ENCODE results near the gene UBR1. TPM values are rescaled to one million over a fixed set of nuclear protein-coding genes. Genes with fewer than 3 reads are reported as not detected.

UBR1 gene
- total RNA-seq, result 10 to 100 TPM; 28.8 to 42.0 (median 31.0) TPM

GRCh38 chr15:43105778-43106485, at the start of gene UBR1:
UBR1 (minus strand) TSS chr15:43106038; CDS start chr15:43106022, 16 bp downstream.
- Histone ChIP-seq H3K4me3 (peak within 1 kb of the TSS; percentile 56 to 86 (median 68)), H3K9me3 (no peaks in the 10 kb centered on the region), H3K27ac (peak within 1 kb of the TSS; percentile 76 to 92 (median 90)), H3K36me3 (peaks cover 0 to 20% (median 0%) of the 10 kb centered on the region in 3 donors), H3K4me1 (peaks cover 0 to 44% (median 19%) of the 10 kb centered on the region in 4 donors), H3K27me3 (no peaks in the 10 kb centered on the region)
- TF ChIP-seq EP300 (IDR thresholded peaks at IDR 0.05) (peak; percentile 84 to 94), CTCF (IDR thresholded peaks at IDR 0.05) (peak in 1 of 5 experiments; percentile 14), POLR2A (IDR thresholded peaks at IDR 0.05) (peak in 1 of 2 donors; percentile 69)
- WGBS, 2 donors, result 0 to 1% methylated on average over 32 to 33 of the region's 33 CpGs
- DNase-seq (ENCODE audit: low spot score in 2 of 2), result peak; percentile 75 to 81

- Histone ChIP-seq H3K27me3 (no peaks in the 10 kb centered on the region), H3K4me3 (no peak overlapping the region), H3K27ac (no peak overlapping the region), H3K36me3 (peaks cover 0 to 75% (median 10%) of the 10 kb centered on the region in 3 donors), H3K4me1 (peaks cover 0 to 8% (median 0%) of the 10 kb centered on the region in 4 donors), H3K9me3 (no peaks in the 10 kb centered on the region)
- no peak for DNase-seq (ENCODE audit: low spot score in 2 of 2)
- no peak for TF ChIP-seq CTCF (IDR thresholded peaks at IDR 0.05)
- TF ChIP-seq EP300 (IDR thresholded peaks at IDR 0.05), result no peak
- no peak for TF ChIP-seq POLR2A (IDR thresholded peaks at IDR 0.05)
These were observed 47.4 kb upstream of the UBR1 start for GRCh38 chr15:43153269-43153668.

- no peak overlapping the region for H3K27ac ChIP-seq
- no peak for DNase-seq (ENCODE audit: low spot score in 2 of 2)
- H3K27me3 ChIP-seq, result no peaks in the 10 kb centered on the region
- 90 to 94% methylated on average over 2 of the region's 2 CpGs for WGBS, 2 donors
- H3K4me3 ChIP-seq, result no peak overlapping the region
- H3K36me3 ChIP-seq, result peaks cover 0 to 71% (median 10%) of the 10 kb centered on the region in 3 donors
- TF ChIP-seq POLR2A (IDR thresholded peaks at IDR 0.05) (no peak), CTCF (IDR thresholded peaks at IDR 0.05) (no peak), EP300 (IDR thresholded peaks at IDR 0.05) (no peak)
- H3K4me1 ChIP-seq, result peaks cover 0 to 8% (median 0%) of the 10 kb centered on the region in 4 donors
- no peaks in the 10 kb centered on the region for H3K9me3 ChIP-seq
These were observed 45.9 kb upstream of the UBR1 start for GRCh38 chr15:43151688-43152087.

GRCh38 chr15:43150191-43150929, 44.5 kb upstream of the UBR1 start:
- no peak for DNase-seq (ENCODE audit: low spot score in 2 of 2)
- no peak for TF ChIP-seq POLR2A (IDR thresholded peaks at IDR 0.05)
- no peak for TF ChIP-seq EP300 (IDR thresholded peaks at IDR 0.05)
- TF ChIP-seq CTCF (IDR thresholded peaks at IDR 0.05), result no peak

GRCh38 chr15:43146184-43146583, 40.3 kb upstream of the UBR1 start:
- TF ChIP-seq POLR2A (IDR thresholded peaks at IDR 0.05) (no peak), EP300 (IDR thresholded peaks at IDR 0.05) (no peak), CTCF (IDR thresholded peaks at IDR 0.05) (no peak)
- Histone ChIP-seq H3K27me3 (no peaks in the 10 kb centered on the region), H3K4me3 (no peak overlapping the region), H3K36me3 (peaks cover 0 to 61% (median 6%) of the 10 kb centered on the region in 3 donors), H3K4me1 (no peaks in the 10 kb centered on the region), H3K27ac (no peak overlapping the region), H3K9me3 (no peaks in the 10 kb centered on the region)
- 94% methylated on average over 5 of the region's 5 CpGs for WGBS, 2 donors
- no peak for DNase-seq (ENCODE audit: low spot score in 2 of 2)

More at GRCh38 chr15:43150191-43150929, 44.5 kb upstream of the UBR1 start:
- no peaks in the 10 kb centered on the region for H3K9me3 ChIP-seq
- H3K36me3 ChIP-seq, result peaks cover 0 to 62% (median 10%) of the 10 kb centered on the region in 3 donors
- H3K4me1 ChIP-seq, result peaks cover 0 to 8% (median 0%) of the 10 kb centered on the region in 4 donors
- no peak overlapping the region for H3K4me3 ChIP-seq
- H3K27me3 ChIP-seq, result no peaks in the 10 kb centered on the region
- H3K27ac ChIP-seq, result no peak overlapping the region
- 91 to 93% methylated on average over 5 of the region's 5 CpGs for WGBS, 2 donors

Measured in tibial nerve (tissue), 4 donors.